Regular cardiac myocyte (primary cell): ENCODE results near the gene C2CD4B. TPM values are rescaled to one million over a fixed set of nuclear protein-coding genes. Genes with fewer than 3 reads are reported as not detected.

Source experiments
- total RNA-seq: library from RNA; depleted of rRNA; stranded (reverse); fragments of >200 nt; gene quantifications from 2 replicates; pipeline ENCODE4 v1.2.3, GENCODE V29; 2014

C2CD4B gene
- total RNA-seq, result 0.19 and 0.28 TPM in 2 replicates

GRCh38 chr15:62165104-62165792, at the start of gene C2CD4B:
TSS of gene C2CD4B (minus strand) at chr15:62165285. CDS start at chr15:62164984, 301 bp downstream.

Other genes starting within 250 kb of the C2CD4B start
- gene VPS13C, start 104.8 kb downstream of the C2CD4B start, total RNA-seq, result 54.3 and 80.6 TPM in 2 replicates
- gene C2CD4A, start 98.3 kb downstream of the C2CD4B start, total RNA-seq, result 0.28 TPM in 1 of 2 replicates, not detected in the other
- 10.4 and 15.9 TPM in 2 replicates for gene TLN2, start 225.3 kb upstream of the C2CD4B start, total RNA-seq